NCI-H345 (cell line): ENCODE measurements around the gene FAM89B.
"Not testable (repeated sequence)": the region's sequence is repeated elsewhere in the genome, so short reads cannot be mapped to it uniquely, and the experiment has no call there.

ENCODE experiments used
- DNase-seq: peaks from one replicate; lab custom pipeline; 2025; lab: John Stamatoyannopoulos, UW

Gene FAM89B

GRCh38 chr11:65556470-65557279 lies 15.7 kb upstream of the FAM89B start:
- no peak for DNase-seq

- DNase-seq, result no peak
Observed at GRCh38 chr11:65557280-65558001, 14.9 kb upstream of the FAM89B start.

- DNase-seq, result peak; percentile 66
Observed at GRCh38 chr11:65558002-65558929, 14.1 kb upstream of the FAM89B start, which contains the start of gene LTBP3. Gene LTBP3, minus strand, starts transcription at chr11:65558359. Its CDS starts 400 bp downstream, at chr11:65557959.

- DNase-seq, result no peak
Observed at GRCh38 chr11:65558930-65559509, 13.3 kb upstream of the FAM89B start.

- DNase-seq, result no peak
Observed at GRCh38 chr11:65559535-65559934, 12.8 kb upstream of the FAM89B start.

- peak; percentile 81 for DNase-seq
Observed at GRCh38 chr11:65559951-65560537, 12.3 kb upstream of the FAM89B start.

GRCh38 chr11:65560555-65561418 lies 11.6 kb upstream of the FAM89B start:
- DNase-seq, result no peak

- no peak for DNase-seq
Observed at GRCh38 chr11:65562020-65562419, 10.3 kb upstream of the FAM89B start.

- DNase-seq, result no peak
Observed at GRCh38 chr11:65562788-65563187, 9.6 kb upstream of the FAM89B start.

- DNase-seq, result no peak
Observed at GRCh38 chr11:65563601-65564000, 8.7 kb upstream of the FAM89B start.

GRCh38 chr11:65564879-65565559 lies 7.3 kb upstream of the FAM89B start:
- DNase-seq, result not testable (repeated sequence)

GRCh38 chr11:65565624-65566453 lies 6.5 kb upstream of the FAM89B start:
- DNase-seq, result no peak

GRCh38 chr11:65569164-65569972 lies 3.0 kb upstream of the FAM89B start:
- no peak for DNase-seq

- peak; percentile 98 for DNase-seq
Observed at GRCh38 chr11:65569973-65570918, 2.1 kb upstream of the FAM89B start, which contains the start of gene ZNRD2. Gene ZNRD2, plus strand, starts transcription at chr11:65570477. Its CDS starts 15 bp downstream, at chr11:65570492.

- no peak for DNase-seq
Observed at GRCh38 chr11:65571420-65571819, 918 bp upstream of the FAM89B start.

GRCh38 chr11:65571940-65572339 lies 398 bp upstream of the FAM89B start:
- DNase-seq, result peak; percentile 42
